HT-29 (cell line): ENCODE data around the gene ANKRD11. TPM values are rescaled to one million over a fixed set of nuclear protein-coding genes. Genes with fewer than 3 reads are reported as not detected.

ENCODE experiments used
- DNase-seq: peaks from one replicate; pipeline ENCODE4 v3.0.0-alpha.2; 2015; ENCODE audit warnings: low spot score
- total RNA-seq: library from RNA; depleted of rRNA; stranded (reverse); fragments of >200 nt; shearing (Covaris generic); gene quantifications from 2 replicates; pipeline ENCODE4 v1.2.3, GENCODE V29; 2014

Gene ANKRD11
- total RNA-seq, 1 experiment from 2014 or later: 122 TPM

DNA sequence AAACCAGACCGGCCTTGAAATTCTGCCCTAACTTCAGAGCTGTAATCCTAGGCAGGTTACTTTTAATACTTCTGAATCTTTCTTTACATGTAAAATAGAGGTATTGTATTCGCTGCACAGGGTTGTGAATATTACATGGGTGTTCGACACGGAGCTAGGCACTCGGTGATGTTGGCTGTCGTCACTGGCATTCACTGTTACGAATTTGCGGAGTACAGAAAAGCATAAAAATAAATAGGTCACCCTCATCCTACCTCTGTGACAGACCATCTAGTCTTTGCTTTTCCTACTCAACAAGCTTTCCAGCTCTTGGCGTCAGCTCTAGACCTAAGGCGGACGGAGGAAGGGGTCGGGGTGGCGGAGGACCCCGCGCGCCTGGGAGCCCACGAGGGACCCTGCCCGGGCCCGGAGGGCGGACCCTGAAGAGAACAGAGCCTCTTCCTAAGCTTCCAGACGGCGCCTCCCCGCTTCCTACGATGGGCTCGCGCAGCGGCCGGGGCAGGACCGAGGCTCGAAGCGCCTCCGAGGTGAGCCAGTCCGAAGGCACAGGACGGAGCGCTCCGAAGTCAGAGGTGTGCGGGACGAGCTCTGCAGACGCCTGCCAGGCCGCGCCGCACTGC lies 17.0 kb upstream of the ANKRD11 start:
- peak; percentile 52 for DNase-seq

DNA sequence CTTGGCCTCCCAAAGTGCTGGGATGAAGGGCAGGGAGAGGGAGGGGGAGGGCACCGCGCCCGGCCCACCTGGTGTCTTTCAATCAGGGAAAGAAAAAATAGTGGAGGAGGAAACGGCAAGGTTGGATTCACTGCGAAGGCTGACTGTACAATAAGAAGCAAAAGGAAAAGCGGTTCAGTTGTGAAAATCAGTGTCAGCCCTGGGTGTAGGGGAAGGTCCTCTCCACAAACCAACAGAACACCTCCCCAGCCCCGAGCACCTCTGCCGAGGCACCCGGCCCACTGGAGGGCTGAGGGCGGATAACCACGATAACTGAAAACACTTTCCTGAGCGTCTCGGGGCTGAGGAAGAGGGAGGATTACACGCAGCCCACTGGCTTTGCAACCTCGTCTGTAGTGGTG lies 16.4 kb upstream of the ANKRD11 start:
- no peak for DNase-seq

DNA sequence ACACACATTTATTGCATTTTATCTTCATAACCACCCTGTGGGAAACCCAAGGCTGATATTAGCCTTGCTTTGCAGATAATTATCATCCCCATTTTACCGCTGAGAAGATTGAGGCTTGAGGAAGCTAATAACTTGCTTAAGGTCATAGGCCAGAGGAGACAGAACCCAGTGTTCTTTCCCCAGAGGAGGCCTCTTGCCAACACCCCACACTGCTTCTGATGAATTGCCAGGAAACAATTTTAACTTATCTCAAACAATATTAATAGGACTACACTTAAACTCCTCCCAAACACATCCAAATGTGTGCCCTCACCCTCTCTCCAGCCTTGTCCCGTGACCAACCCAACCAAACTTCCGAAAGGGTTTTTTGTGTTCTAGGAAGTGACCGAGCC lies 15.7 kb upstream of the ANKRD11 start:
- no peak for DNase-seq

DNA sequence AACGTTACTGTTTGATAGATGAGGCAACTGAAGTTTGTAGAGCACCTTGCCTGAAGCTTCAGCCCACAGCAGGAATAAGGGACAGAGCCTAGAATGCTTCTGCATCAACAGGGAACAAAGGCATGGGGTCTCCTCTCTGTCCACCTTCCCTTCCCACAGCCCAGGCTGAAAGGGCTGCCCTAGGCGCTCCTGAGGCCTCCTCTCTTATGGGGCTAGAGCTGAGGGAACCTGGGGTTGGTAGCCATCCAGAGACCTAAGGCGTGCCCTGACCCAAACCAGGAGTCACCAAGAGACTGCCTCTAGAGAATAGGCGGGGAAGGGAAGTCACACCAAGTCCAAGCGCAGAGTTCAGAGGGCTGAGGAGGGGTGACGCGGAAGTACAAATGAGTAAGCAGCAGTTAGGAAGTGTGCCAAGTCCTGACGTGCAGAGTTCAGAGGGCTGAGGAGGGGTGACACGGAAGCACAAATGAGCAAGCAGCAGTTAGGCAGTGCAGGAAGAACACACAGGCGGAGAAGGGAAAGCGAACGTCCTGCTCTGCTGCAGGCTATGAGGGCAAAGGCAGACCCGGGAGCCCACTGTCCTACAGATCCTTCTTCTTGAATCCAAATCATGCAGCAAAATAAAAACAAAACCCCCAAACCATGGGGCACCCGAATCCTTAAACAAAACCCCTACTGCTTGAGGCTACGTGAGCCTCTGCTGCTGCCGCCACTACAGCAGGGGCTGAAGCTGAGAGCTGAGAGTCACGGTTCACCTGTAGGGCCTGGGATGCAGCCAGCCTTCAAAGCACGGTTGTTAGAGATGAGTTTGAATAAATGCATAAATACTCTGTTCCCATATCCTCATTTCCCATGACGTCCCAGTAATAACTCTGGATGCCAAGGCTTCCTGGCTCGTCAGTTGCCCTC lies 15.1 kb upstream of the ANKRD11 start:
- peak; percentile 99 for DNase-seq

DNA sequence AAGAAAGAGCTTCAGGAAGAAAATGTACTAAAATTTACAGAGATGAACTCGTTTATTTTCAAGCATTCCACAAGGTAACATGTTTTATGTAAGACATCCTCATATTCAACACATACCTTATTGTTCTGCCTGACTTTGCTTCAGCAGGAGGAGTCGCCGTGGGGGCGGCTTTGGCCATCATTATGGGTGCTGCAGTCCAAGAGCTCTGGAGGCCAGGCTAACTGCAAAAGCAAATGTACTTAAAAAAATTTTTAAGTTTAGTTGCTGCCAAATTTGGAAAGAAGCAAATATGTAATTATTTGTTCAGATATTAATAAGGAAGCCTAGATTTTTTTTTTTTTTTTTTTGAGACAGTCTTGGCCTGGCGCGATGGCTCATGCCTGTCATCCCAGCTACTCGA lies 13.7 kb upstream of the ANKRD11 start:
- no peak for DNase-seq

DNA sequence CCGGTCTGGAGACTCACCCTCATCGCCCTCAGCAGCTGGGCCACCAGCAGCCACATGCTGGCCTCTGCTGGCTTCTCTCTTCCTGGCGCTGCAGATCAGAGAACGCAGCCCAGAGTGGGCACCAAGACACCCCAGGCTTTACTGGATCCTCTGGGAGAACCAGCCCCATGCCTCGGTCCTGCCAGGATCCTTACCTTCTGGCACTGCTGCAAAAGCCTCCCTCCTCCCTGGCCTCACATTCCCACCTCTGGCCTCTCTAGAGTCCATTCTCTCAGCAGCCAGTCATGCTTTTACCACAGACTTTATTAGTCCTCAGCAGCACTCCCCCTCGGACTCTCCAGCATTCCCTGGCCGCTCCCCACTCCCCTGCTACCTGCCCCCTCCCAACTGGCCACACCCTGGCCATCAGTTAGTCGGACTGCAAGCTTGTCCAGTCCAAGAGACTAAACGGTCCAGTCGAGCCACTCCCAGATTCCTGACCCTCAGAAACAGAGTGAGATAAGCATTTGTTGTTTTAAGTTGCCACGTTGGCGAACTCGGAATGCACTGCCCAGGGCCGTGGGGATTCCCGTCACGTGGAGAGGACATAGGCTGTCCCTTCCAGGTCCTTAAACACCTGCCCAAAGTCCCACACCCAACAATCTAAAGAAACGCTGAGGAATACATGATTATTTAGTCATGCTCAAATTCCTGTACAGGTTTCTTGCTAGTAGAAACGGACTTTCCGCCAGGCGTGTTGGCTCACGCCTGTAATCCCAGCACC lies 11.9 kb upstream of the ANKRD11 start:
- peak; percentile 71 for DNase-seq

DNA sequence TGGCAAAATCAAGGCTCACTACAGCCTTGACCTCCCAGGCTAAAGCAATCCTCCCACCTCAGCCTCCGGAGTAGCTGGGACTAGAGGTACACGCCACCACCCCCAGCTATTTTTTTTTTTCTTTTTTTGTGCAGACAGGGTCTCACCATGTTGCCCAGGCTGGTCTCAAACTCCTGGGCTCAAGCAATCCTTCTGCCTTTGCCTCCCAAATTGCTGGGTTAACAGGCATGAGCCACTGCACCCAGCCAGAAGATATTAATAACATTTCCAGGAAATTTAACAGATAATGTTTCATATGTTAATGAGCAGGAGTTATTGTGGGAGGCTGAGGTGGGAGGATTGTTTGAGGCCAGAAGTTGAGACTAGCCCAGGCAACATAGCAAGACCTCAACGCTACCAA lies 9.4 kb upstream of the ANKRD11 start:
- DNase-seq: no peak

DNA sequence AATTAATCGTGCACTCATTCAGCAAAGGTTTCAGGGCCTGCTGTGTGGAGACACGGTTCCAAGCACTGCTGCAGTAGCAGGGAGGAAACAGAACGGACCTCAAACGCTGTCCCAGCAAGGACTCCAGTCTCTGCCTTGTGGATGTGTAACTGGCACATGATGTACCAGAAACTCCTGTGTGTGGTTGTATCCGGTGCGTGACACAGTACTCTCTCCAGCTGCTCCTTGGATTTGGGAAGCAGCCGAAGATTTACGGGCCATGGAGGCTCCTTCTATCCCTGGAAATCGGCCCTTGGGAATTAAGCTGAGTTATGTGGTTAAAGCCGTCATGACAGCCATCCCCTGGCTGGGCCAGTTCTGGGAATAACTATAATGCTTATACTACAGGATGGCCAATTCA lies 8.5 kb upstream of the ANKRD11 start:
- no peak for DNase-seq

DNA sequence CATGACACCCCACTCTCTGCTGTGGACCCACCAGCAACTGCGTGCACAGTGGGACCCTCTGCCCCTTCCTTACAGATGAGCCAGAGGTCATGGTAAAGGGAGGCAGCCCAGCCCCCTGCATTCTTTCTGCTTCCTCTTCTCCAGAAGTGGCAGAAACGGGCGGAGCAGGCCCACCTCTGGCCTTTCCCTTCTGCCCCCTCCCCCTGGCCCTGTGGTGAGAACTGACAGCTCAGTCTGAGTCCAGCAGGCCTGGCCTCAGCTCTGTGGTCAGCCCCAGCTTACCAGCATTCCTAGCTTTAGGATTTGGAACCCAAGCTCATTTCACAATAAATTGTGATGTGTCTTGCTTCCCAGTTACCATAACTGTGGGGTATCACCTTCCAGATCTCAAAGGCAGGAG lies 4.8 kb upstream of the ANKRD11 start:
- no peak for DNase-seq

DNA sequence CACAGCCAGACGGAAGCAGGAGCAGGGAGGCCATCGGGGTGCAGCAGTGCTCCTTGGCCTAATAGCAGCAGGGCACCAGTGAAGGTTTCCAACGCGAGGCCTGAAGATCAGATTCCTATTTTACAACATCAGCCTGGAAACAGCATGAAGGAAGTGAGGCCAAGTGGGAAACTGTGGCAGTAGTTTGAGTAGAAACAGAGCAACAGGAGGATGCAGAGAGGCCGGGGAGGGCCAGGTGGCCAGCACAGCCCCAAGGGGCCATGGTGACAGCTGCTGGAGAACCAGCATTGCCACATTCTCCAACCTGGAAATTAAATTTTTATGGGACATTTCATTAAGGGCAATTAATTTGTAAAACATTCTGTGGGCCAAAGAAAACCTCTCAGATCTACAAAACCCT lies 3.4 kb upstream of the ANKRD11 start:
- no peak for DNase-seq

DNA sequence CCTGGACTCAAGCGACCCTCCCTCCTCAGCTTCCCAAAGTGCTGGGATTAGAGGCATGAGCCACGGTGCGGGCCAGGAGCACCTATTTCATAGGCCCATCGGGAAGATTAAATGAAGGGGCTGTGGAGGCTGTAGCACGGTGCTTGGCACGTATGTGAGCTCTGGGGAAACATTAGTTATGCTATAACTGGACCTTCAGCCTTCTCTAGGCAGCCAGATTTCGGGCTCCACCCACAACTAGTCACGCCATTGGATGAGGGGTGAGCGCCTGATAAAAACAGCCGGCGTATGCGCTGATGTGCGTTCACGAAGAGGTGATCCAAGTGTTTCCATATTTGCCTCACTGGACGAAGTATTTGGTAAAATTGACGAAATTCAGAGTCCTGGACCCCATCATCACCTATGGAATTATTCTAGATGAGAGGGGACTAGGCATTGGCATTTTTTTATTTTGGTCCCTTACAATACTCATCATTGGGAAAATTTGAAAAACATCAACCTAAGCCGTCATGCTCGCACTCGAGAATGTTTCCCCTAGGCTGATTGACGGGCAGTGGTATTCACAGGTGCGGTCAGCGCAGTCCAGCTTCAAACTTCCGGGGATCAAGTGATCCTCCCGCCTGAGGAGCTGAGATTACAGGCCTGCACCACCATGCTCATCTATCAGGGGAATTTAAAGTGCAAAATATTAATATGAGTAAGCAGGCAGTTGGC lies 1.8 kb upstream of the ANKRD11 start:
- DNase-seq: no peak

DNA sequence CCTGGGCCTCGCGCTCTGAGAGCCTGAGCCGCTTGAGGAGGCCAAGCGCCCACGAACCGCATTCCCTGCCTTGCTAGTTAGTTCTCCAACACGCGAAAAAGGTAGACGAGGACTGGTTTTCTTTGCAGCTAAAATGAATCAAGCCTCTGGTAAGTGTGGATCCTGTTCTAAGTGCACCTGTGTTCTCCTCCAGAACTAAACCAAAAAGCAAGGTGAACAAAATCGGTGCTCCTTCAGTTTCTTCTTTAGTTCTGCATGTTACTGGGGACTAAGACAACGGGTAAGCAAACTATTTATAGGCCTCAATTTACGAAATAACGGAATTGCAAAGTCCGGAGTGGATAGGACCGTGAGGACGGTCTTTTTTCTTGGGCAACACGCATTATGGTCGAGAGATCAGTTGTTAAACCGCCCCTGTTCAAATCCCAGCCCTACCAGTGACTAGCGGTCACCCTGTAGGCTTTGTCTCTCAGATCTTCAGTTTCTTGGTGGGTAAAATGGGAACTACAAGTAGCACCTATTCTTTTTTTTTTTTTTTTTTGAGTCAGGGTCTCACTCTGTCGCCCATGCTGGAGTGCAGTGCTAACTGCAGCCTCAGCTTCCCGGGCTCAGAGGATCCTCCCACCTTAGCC lies 993 bp upstream of the ANKRD11 start:
- peak; percentile 38 for DNase-seq

DNA sequence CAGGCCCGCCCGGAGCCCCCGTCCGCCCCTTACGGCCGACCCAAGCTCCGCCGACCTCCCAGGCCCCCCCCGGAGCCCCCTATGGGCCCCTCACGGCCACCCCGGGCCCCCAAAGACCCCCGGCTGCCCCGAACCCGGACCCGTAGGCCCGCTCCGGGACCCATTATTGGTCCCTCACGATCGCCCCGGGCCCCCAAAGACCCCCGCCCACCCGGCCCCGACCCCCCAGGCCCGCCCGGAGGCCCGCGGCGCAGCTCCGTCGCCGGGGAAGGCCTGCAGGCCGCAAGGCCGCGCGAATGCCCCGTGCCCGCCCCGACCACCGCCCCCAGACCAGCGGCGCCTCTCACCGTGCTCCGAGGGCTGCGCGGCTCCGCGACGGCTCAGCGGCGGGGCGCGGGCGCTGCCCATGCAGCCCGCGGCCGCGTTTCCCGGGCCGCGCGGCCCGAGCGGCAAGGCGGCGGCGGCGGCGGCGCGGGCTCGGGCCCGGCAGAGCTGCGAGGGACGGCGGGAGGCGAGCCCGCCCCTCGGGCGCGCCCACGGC lies 393 bp downstream of the ANKRD11 start:
- DNase-seq: no peak

DNA sequence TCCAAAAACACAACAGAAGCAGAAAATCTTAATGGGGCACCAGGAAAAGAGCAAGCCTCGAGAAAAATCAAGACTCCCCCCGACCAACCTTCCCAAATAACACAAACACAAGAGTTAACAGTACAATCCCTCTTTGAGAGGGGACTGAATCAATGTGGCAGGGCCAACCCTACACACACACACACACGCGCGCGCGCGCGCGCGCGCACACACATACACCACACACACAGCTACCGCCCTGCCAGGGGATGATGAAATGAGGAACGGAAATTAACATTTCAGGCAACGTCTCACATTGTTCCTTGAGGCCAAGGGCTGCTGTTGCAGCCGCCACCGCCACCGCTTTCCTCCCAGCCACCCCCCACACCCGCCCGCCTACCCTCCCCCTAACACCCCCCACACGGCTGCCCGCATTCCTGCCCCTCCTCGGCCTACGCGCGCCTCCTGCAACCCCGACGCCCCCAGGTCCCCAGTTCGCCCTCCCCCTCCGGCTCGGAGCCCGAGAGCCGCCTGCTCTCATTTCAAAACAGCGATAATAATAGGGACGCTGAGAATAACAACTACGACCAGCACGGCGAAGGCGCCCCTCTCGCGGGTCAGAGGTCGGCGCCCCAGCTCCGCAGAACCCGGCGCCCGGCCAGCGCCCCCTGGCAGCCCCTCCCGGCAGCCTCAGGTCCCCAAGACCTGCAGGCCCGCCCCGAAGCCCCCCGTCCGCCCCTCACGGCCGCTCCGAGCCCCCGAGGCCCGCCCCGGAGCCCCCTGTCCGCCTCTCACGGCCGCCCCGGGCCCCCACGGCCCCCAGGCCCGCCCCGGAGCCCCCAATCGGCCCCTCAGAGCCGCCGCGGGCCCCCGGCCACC lies 1.1 kb downstream of the ANKRD11 start:
- peak; percentile 90 for DNase-seq

DNA sequence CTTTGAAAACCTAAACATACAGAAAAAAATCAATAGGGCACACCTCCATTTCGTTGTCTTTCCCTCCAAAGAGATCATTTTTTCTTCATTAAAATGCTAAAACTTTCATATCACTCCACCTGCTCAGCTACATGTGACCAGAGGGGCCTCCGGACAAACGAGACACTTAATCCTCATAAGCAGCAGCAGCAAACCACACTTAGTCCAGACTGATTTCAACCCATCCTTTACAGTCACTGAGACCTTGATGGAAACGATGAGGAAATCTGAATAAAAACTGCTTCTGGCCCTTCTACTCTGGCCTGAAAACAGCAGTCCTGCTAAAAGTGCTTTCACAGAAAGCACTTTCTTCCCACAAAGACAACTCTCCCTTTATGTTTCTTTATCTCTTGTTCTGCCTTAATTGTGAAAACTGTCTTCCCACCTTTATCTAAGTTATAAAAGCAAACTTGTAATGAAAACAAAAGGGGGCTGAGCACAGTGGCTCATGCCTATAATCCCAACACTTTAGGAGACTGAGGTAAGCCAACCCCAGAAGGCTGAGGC lies 4.6 kb downstream of the ANKRD11 start:
- no peak for DNase-seq

DNA sequence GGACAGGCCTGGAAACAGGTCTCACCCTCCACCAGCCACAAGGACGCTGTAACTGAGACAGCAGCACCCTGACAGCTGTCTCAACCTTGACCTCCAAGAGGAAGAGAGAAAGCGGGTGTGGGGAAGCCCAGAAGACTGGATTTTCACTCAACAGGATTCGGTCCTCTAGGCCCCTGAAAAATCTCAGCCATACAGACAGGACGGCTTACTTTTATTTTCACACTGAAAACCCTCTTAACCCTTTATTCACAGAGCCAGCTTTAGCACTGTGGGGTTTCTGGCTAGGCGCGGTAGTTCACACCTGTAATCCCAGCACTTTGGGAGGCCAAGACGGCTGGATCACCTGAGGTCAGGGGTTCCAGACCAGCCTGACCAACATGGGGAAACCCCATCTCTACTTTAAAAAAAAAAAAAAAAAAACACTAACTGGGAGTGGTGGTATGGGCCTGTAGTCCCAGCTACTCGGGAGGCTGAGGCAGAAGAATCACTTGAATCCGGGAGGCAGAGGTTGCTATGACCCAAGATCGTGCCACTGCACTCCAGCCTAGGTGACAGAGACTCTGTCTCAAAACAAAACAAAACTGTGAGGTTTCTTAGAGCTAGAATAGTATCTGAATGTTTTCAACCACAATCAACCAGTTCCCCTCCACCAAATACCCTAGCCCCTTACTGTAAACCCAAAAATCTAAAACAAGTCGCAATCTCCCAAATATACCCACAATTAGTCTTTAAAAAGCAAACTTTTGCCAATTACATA lies 5.3 kb downstream of the ANKRD11 start:
- DNase-seq: no peak

DNA sequence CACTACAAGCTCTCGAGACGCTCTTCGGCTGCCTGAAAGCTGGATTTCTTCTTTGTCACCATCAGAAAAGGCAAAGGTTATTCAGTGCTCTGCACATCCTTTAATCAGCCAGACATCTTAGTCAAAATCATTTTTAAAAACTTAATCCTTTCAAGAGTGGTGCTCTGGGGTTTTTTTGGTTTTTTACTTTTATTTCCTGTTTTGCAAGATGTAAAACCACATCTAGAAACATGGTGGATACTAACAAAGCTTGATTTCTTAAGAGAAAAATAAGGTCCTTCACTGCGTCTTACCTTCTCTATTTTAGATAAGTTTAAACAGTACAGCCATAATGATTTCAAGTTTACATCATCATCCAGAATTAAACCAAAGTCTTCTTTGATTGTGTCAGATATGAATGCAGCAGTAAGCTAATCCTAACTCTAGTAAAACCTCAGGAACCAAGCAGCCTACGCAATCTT lies 6.3 kb downstream of the ANKRD11 start:
- no peak for DNase-seq

DNA sequence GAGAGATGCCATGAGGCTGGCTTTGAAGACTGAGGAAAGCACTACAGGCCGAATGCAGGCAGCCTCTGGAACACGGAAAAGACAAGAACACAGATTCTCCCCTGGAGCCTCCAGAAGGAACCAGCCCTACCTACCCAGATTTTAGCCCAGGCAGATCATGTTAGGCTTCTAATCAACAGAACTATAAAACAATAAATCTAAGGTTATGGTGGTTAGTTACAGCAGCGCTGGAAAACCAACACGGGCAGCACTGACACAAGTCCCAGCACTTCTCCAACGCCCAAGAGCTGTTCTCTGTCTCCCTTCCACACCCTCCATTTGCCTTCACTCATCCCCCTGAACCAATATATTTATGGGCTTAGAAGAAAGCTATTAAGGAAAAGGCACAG lies 7.5 kb downstream of the ANKRD11 start:
- DNase-seq: no peak
